Natural killer cell treated with Interleukin-12 subunit alpha and Interleukin-12 subunit beta and Interleukin-15 and Interleukin-18, amount 100 ng/mL, for 72 hours (primary cell): ENCODE results near the gene CNKSR3. TPM values are rescaled to one million over a fixed set of nuclear protein-coding genes. Genes with fewer than 3 reads are reported as not detected.

Source experiments
- ATAC-seq, 2 donors: fragments of 150-1000 bp; cut with Tn5 transposase in 1 of 2; sonication (Bioruptor Pico), chemical (Tn5 transposase) in 1 of 2; 2 replicates each; pipeline ENCODE4 v1.10.0; 2021
- DNase-seq: peaks from one replicate; pipeline ENCODE4 v3.0.0; 2022; ENCODE audit warnings: low spot score
- H3K27ac Mint-ChIP-seq, 2 donors: 1 replicate in 1 of 2; 2 replicates in 1 of 2; pipeline ENCODE4 v1.8.0; 2022; ENCODE audit warnings: mixed read lengths in 2 of 2, mild to moderate bottlenecking in 1 of 2, moderate library complexity in 1 of 2
- H3K27me3 Mint-ChIP-seq, 2 donors: 1 replicate in 1 of 2; 2 replicates in 1 of 2; pipeline ENCODE4 v1.8.0; 2022; ENCODE audit warnings: mixed read lengths in 2 of 2
- H3K36me3 Mint-ChIP-seq: one replicate; pipeline ENCODE4 v1.8.0; 2022; ENCODE audit warnings: mixed read lengths
- H3K4me1 Mint-ChIP-seq, 2 donors: 1 replicate in 1 of 2; 2 replicates in 1 of 2; pipeline ENCODE4 v1.8.0; 2022; ENCODE audit warnings: low read depth in 2 of 2, mixed read lengths in 2 of 2, mild to moderate bottlenecking in 1 of 2
- H3K4me3 Mint-ChIP-seq: one replicate; pipeline ENCODE4 v1.8.0; 2022; ENCODE audit warnings: mixed read lengths
- H3K9me3 Mint-ChIP-seq: 2 replicates; pipeline ENCODE4 v1.8.0; 2022; ENCODE audit warnings: mixed read lengths
- total RNA-seq, 2 donors: library from RNA; stranded (reverse); gene quantifications; one replicate each; pipeline ENCODE4 v1.2.3, GENCODE V29; 2022

The CNKSR3 gene
- total RNA-seq, 2 donors from 2014 or later: 0.20 TPM; not detected in 1

GRCh38 chr6:154458565-154459470 lies 51.7 kb downstream of the CNKSR3 start:
- H3K27ac Mint-ChIP-seq: no peak overlapping the region
- no peaks in the 10 kb centered on the region for H3K4me1 Mint-ChIP-seq
- no peak for DNase-seq
- no peaks in the 10 kb centered on the region for H3K9me3 Mint-ChIP-seq
- peaks cover 13 to 22% of the 10 kb centered on the region in 2 donors for H3K27me3 Mint-ChIP-seq
- H3K36me3 Mint-ChIP-seq: no peaks in the 10 kb centered on the region
- no peak overlapping the region for H3K4me3 Mint-ChIP-seq
- ATAC-seq: no peak

GRCh38 chr6:154457881-154458284 lies 52.6 kb downstream of the CNKSR3 start:
- ATAC-seq (no peak), DNase-seq (no peak)
- no peaks in the 10 kb centered on the region for H3K36me3 Mint-ChIP-seq
- H3K4me1 Mint-ChIP-seq: no peaks in the 10 kb centered on the region
- H3K9me3 Mint-ChIP-seq: no peaks in the 10 kb centered on the region
- H3K27ac Mint-ChIP-seq: no peak overlapping the region
- H3K4me3 Mint-ChIP-seq: no peak overlapping the region
- H3K27me3 Mint-ChIP-seq: peaks cover 13 to 23% of the 10 kb centered on the region in 2 donors

GRCh38 chr6:154457046-154457713 lies 53.3 kb downstream of the CNKSR3 start:
- Mint-ChIP-seq H3K4me1 (no peaks in the 10 kb centered on the region), H3K27ac (no peak overlapping the region), H3K9me3 (no peaks in the 10 kb centered on the region), H3K27me3 (peaks cover 13 to 30% of the 10 kb centered on the region in 2 donors), H3K4me3 (no peak overlapping the region), H3K36me3 (no peaks in the 10 kb centered on the region)
- DNase-seq (no peak), ATAC-seq (no peak)

GRCh38 chr6:154453329-154453728 lies 57.2 kb downstream of the CNKSR3 start:
- Mint-ChIP-seq H3K27ac (no peak overlapping the region), H3K9me3 (no peaks in the 10 kb centered on the region), H3K4me1 (no peaks in the 10 kb centered on the region), H3K4me3 (no peak overlapping the region), H3K36me3 (no peaks in the 10 kb centered on the region), H3K27me3 (peaks cover 3 to 16% of the 10 kb centered on the region in 2 donors)
- DNase-seq: no peak
- ATAC-seq: no peak

GRCh38 chr6:154450498-154450897 lies 60.0 kb downstream of the CNKSR3 start:
- no peaks in the 10 kb centered on the region for H3K36me3 Mint-ChIP-seq
- DNase-seq (no peak), ATAC-seq (no peak)
- no peak overlapping the region for H3K27ac Mint-ChIP-seq
- H3K9me3 Mint-ChIP-seq: no peaks in the 10 kb centered on the region
- H3K27me3 Mint-ChIP-seq: peaks cover 2 to 9% of the 10 kb centered on the region in 2 donors
- no peak overlapping the region for H3K4me3 Mint-ChIP-seq
- H3K4me1 Mint-ChIP-seq: no peaks in the 10 kb centered on the region

GRCh38 chr6:154448448-154449096 lies 61.9 kb downstream of the CNKSR3 start:
- ATAC-seq (no peak), DNase-seq (no peak)
- no peak overlapping the region for H3K4me3 Mint-ChIP-seq
- peaks cover 2 to 16% of the 10 kb centered on the region in 2 donors for H3K27me3 Mint-ChIP-seq
- no peaks in the 10 kb centered on the region for H3K4me1 Mint-ChIP-seq
- no peak overlapping the region for H3K27ac Mint-ChIP-seq
- H3K36me3 Mint-ChIP-seq: no peaks in the 10 kb centered on the region
- H3K9me3 Mint-ChIP-seq: no peaks in the 10 kb centered on the region

GRCh38 chr6:154447954-154448353 lies 62.5 kb downstream of the CNKSR3 start:
- DNase-seq (no peak), ATAC-seq (no peak)
- Mint-ChIP-seq H3K4me3 (no peak overlapping the region), H3K36me3 (no peaks in the 10 kb centered on the region), H3K4me1 (no peaks in the 10 kb centered on the region), H3K27ac (no peak overlapping the region), H3K9me3 (no peaks in the 10 kb centered on the region), H3K27me3 (peaks cover 2 to 18% of the 10 kb centered on the region in 2 donors)

GRCh38 chr6:154446984-154447383 lies 63.5 kb downstream of the CNKSR3 start:
- ATAC-seq (no peak), DNase-seq (no peak)
- Mint-ChIP-seq H3K4me1 (no peaks in the 10 kb centered on the region), H3K9me3 (no peaks in the 10 kb centered on the region), H3K27me3 (peaks cover 2 to 10% of the 10 kb centered on the region in 2 donors), H3K4me3 (no peak overlapping the region), H3K27ac (no peak overlapping the region), H3K36me3 (no peaks in the 10 kb centered on the region)

GRCh38 chr6:154445417-154445816 lies 65.1 kb downstream of the CNKSR3 start:
- DNase-seq (no peak), ATAC-seq (no peak)
- H3K27me3 Mint-ChIP-seq: peaks cover 2 to 10% of the 10 kb centered on the region in 2 donors
- H3K27ac Mint-ChIP-seq: no peak overlapping the region
- no peak overlapping the region for H3K4me3 Mint-ChIP-seq
- H3K36me3 Mint-ChIP-seq: no peaks in the 10 kb centered on the region
- no peaks in the 10 kb centered on the region for H3K4me1 Mint-ChIP-seq
- H3K9me3 Mint-ChIP-seq: no peaks in the 10 kb centered on the region

- H3K36me3 Mint-ChIP-seq: no peaks in the 10 kb centered on the region
- H3K27ac Mint-ChIP-seq: no peak overlapping the region
- ATAC-seq (no peak), DNase-seq (no peak)
- H3K4me3 Mint-ChIP-seq: no peak overlapping the region
- H3K9me3 Mint-ChIP-seq: no peaks in the 10 kb centered on the region
- H3K27me3 Mint-ChIP-seq: peaks cover 5 to 29% of the 10 kb centered on the region in 2 donors
- no peaks in the 10 kb centered on the region for H3K4me1 Mint-ChIP-seq
Observed at GRCh38 chr6:154441995-154442310, 68.5 kb downstream of the CNKSR3 start.

GRCh38 chr6:154440422-154441043 lies 70.0 kb downstream of the CNKSR3 start:
- Mint-ChIP-seq H3K27ac (no peak overlapping the region), H3K36me3 (no peaks in the 10 kb centered on the region), H3K9me3 (no peaks in the 10 kb centered on the region), H3K4me3 (no peak overlapping the region), H3K27me3 (peaks cover 3 to 29% of the 10 kb centered on the region in 2 donors), H3K4me1 (no peaks in the 10 kb centered on the region)
- no peak for ATAC-seq
- no peak for DNase-seq

- Mint-ChIP-seq H3K27me3 (peaks cover 3 to 29% of the 10 kb centered on the region in 2 donors), H3K36me3 (no peaks in the 10 kb centered on the region), H3K27ac (no peak overlapping the region), H3K4me3 (no peak overlapping the region), H3K9me3 (no peaks in the 10 kb centered on the region), H3K4me1 (no peaks in the 10 kb centered on the region)
- ATAC-seq: no peak
- no peak for DNase-seq
Observed at GRCh38 chr6:154440022-154440421, 70.5 kb downstream of the CNKSR3 start.

GRCh38 chr6:154438882-154439415 lies 71.5 kb downstream of the CNKSR3 start:
- DNase-seq (no peak), ATAC-seq (no peak)
- no peaks in the 10 kb centered on the region for H3K36me3 Mint-ChIP-seq
- H3K4me1 Mint-ChIP-seq: no peaks in the 10 kb centered on the region
- H3K27me3 Mint-ChIP-seq: peaks cover 3 to 25% of the 10 kb centered on the region in 2 donors
- no peaks in the 10 kb centered on the region for H3K9me3 Mint-ChIP-seq
- H3K27ac Mint-ChIP-seq: no peak overlapping the region
- no peak overlapping the region for H3K4me3 Mint-ChIP-seq
